Measurements from ENCODE around the gene ADK. TPM values are rescaled to one million over a fixed set of nuclear protein-coding genes. Genes with fewer than 3 reads are reported as not detected.
A peak's percentile ranks its signal among the peaks of the same experiment; 100 is the strongest.

Gene ADK
- total and polyA plus RNA-seq, 2 of the 13 experiments (the other 11 are each of a cell fraction or from before 2014, with no cell fraction given) = 48.6 to 79.1 TPM

DNA sequence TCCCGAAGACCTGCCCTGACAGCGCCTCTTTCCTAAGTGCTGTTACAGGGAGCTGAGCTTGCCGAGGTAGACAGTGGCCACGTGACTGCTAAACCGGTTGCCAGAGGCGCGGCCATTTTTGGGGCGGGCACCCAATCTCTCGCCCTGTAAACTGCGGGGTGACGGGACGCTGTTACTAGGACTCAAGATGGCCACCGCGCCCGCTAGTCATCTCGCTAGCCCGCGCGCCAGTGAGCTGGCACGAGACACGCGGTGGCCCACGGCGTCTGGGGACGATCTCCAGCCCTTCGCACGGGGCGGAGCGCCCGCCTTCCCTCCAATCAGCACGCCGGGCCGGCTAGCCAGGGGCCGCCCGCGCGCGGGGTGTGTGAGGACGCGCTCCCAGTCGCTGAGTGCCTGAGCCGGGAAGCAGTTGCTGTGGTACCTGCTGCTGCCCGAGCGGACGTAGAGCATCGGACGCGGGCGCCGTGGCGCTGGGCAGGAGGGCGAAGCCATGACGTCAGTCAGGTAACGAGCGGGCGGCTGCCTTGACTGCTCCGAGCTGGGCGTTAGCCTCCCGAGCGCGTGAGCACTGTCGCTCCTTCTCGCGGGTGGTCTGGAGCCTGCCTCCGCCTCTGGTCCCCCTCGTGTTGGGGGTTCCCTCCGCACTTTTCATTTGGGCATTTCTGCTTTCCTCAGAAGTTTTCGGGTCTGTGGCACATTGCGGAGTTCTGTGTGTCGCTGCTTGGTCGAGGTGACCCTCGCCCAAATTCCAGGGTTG is 25.5 kb downstream of the ADK start (continued):
- peak; percentile 55; the same call in 1 of the 2 replicates for TF ChIP-seq ZNF609 (CRISPR knock-in tag; IDR thresholded peaks at IDR 0.05; ENCODE audit: borderline replicate concordance)
- no peak for TF ChIP-seq KLF9 (CRISPR knock-in tag; IDR thresholded peaks at IDR 0.05; ENCODE audit: low read depth)
- TF ChIP-seq RBM22 (optimal IDR thresholded peaks at IDR 0.05; ENCODE audit: low read length) = no peak
- TF ChIP-seq CEBPB (IDR thresholded peaks at IDR 0.05; ENCODE audit: borderline replicate concordance, low read depth, low read length) = no peak
- no peak for TF ChIP-seq SRSF4 (IDR thresholded peaks at IDR 0.05; ENCODE audit: low read depth, low read length, poor library complexity, severe bottlenecking)
- peak; percentile 97 for TF ChIP-seq MYC (CRISPR knock-in tag; IDR thresholded peaks at IDR 0.05; ENCODE audit: borderline replicate concordance)
- no peak for TF ChIP-seq ZNF720 (CRISPR knock-in tag; IDR thresholded peaks at IDR 0.05)
- no peak for TF ChIP-seq ZNF703 (CRISPR knock-in tag; IDR thresholded peaks at IDR 0.05; ENCODE audit: borderline replicate concordance)
- TF ChIP-seq, protein P1, sequence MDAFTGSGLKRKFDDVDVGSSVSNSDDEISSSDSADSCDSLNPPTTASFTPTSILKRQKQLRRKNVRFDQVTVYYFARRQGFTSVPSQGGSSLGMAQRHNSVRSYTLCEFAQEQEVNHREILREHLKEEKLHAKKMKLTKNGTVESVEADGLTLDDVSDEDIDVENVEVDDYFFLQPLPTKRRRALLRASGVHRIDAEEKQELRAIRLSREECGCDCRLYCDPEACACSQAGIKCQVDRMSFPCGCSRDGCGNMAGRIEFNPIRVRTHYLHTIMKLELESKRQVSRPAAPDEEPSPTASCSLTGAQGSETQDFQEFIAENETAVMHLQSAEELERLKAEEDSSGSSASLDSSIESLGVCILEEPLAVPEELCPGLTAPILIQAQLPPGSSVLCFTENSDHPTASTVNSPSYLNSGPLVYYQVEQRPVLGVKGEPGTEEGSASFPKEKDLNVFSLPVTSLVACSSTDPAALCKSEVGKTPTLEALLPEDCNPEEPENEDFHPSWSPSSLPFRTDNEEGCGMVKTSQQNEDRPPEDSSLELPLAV (CRISPR knock-in tag; conservative IDR thresholded peaks at IDR 0.05; ENCODE audit: low read depth) = 0 out of 2 replicates have a peak, but pooled peaks have one; percentile 38
- TF ChIP-seq KDM6A (CRISPR knock-in tag; IDR thresholded peaks at IDR 0.05; ENCODE audit: low read depth) = no peak
- peak; percentile 80 for TF ChIP-seq TMF1 (CRISPR knock-in tag; IDR thresholded peaks at IDR 0.05; ENCODE audit: low read depth)
- TF ChIP-seq ZZZ3 (CRISPR knock-in tag; IDR thresholded peaks at IDR 0.05; ENCODE audit: borderline replicate concordance) = peak; percentile 44
- peak; percentile 64; the same call in 1 of the 2 replicates for TF ChIP-seq KLF11 (CRISPR knock-in tag; IDR thresholded peaks at IDR 0.05)
- TF ChIP-seq ZNF784 (CRISPR knock-in tag; IDR thresholded peaks at IDR 0.05; ENCODE audit: borderline replicate concordance) = peak; percentile 70; the same call in 1 of the 2 replicates
- TF ChIP-seq CAMTA2 (CRISPR knock-in tag; IDR thresholded peaks at IDR 0.05; ENCODE audit: borderline replicate concordance) = no peak
- peak; percentile 70 for TF ChIP-seq NCOA2 (CRISPR knock-in tag; IDR thresholded peaks at IDR 0.05)
- TF ChIP-seq, protein P2, sequence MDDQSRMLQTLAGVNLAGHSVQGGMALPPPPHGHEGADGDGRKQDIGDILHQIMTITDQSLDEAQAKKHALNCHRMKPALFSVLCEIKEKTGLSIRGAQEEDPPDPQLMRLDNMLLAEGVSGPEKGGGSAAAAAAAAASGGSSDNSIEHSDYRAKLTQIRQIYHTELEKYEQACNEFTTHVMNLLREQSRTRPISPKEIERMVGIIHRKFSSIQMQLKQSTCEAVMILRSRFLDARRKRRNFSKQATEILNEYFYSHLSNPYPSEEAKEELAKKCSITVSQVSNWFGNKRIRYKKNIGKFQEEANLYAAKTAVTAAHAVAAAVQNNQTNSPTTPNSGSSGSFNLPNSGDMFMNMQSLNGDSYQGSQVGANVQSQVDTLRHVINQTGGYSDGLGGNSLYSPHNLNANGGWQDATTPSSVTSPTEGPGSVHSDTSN (CRISPR knock-in tag; IDR thresholded peaks at IDR 0.05; ENCODE audit: borderline replicate concordance) = 0 out of 2 replicates have a peak, but pooled peaks have one; percentile 32
- TF ChIP-seq NPAS2 (CRISPR knock-in tag; IDR thresholded peaks at IDR 0.05; ENCODE audit: borderline replicate concordance) = no peak
- peak; percentile 80 for TF ChIP-seq MIXL1 (CRISPR knock-in tag; IDR thresholded peaks at IDR 0.05)
- peak; percentile 85 for TF ChIP-seq CENPT (CRISPR knock-in tag; IDR thresholded peaks at IDR 0.05; ENCODE audit: low read depth)
- TF ChIP-seq ZNF598 (CRISPR knock-in tag; IDR thresholded peaks at IDR 0.05; ENCODE audit: borderline replicate concordance) = peak; percentile 85; the same call in 1 of the 2 replicates
- no peak for TF ChIP-seq SMARCE1 (IDR thresholded peaks at IDR 0.05; ENCODE audit: borderline replicate concordance)
